T-helper 17 cell (primary cell): ENCODE measurements around the gene CCSER2. TPM values are rescaled to one million over a fixed set of nuclear protein-coding genes. Genes with fewer than 3 reads are reported as not detected.

Experiments used
- ATAC-seq: fragments of 150-1000 bp; cut with Tn5 transposase; 2 replicates; pipeline ENCODE4 v1.10.0; 2021; ENCODE audit warnings: mild to moderate bottlenecking, moderate library complexity
- DNase-seq, 3 donors: peaks; one replicate each; pipeline versions ENCODE4 v3.0.0 to v3.0.0-alpha.2; 2020 to 2021
- H3K9me3 ChIP-seq: one replicate; pipeline ENCODE4 v1.7.0; 2013; ENCODE audit warnings: low read length, mild to moderate bottlenecking; ENCODE audit not compliant: control insufficient read depth, poor library complexity, severe bottlenecking
- H3K27ac Mint-ChIP-seq: one replicate; pipeline ENCODE4 v1.8.0; 2022; ENCODE audit warnings: mild to moderate bottlenecking, moderate library complexity, mixed read lengths
- H3K27me3 Mint-ChIP-seq: one replicate; pipeline ENCODE4 v1.8.0; 2022; ENCODE audit warnings: mixed read lengths
- H3K36me3 Mint-ChIP-seq: one replicate; pipeline ENCODE4 v1.8.0; 2022; ENCODE audit warnings: low read depth, mixed read lengths
- H3K4me1 Mint-ChIP-seq: one replicate; pipeline ENCODE4 v1.8.0; 2022; ENCODE audit warnings: mild to moderate bottlenecking, mixed read lengths
- H3K4me3 Mint-ChIP-seq: one replicate; pipeline ENCODE4 v1.8.0; 2022; ENCODE audit warnings: mild to moderate bottlenecking, moderate library complexity, mixed read lengths
- total RNA-seq, 4 donors: library from RNA in 2 of 4; stranded (reverse) in 2 of 4; gene quantifications; one replicate each; pipeline ENCODE4 v1.2.3 and lab custom pipeline; 2022 to 2026

The CCSER2 gene
- total RNA-seq, 2 donors from 2014 or later, result 137 to 138 TPM

DNA sequence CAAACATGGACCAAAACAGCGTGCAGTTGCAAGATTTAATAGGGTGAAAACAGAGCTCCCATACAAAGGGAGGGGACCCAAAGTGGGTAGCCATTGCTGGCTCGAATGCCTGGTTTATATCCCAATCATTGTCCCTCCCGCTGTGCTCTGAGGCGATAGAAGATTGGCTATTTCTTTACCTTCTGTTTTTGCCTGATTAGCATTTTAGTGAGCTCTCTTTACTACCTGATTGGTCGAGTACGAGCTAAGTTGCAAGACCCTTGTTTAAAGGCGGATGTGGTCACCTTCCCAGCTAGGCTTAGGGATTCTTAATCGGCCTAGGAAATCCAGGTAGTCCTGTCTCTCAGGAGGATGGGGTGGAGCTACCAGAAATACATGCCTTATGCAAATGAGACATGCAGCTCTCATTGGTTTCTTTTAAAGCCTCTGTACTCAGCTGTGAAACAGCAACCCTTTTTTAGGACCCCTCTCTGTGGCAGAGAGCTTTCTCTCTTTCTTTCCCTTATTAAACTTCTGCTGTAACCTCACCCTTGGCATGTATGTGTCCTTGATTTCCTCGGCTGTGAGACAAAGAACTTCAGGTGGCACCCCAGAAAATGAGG lies 202.4 kb downstream of the CCSER2 start:
- Mint-ChIP-seq H3K4me3 (no peak overlapping the region), H3K4me1 (no peaks in the 10 kb centered on the region), H3K27me3 (peaks cover 12% of the 10 kb centered on the region), H3K36me3 (no peaks in the 10 kb centered on the region), H3K27ac (no peak overlapping the region)
- H3K9me3 ChIP-seq, result no peaks in the 10 kb centered on the region
- DNase-seq, result no peak
- no peak for ATAC-seq

- no peak for ATAC-seq
- H3K4me3 Mint-ChIP-seq, result no peak overlapping the region
Measured at GRCh38 chr10:84531396-84531795, 203.0 kb downstream of the CCSER2 start.

GRCh38 chr10:84534168-84534567 lies 205.8 kb downstream of the CCSER2 start:
- ATAC-seq (no peak), DNase-seq (no peak)
- peaks cover 3% of the 10 kb centered on the region for H3K4me1 Mint-ChIP-seq
- no peak overlapping the region for H3K4me3 Mint-ChIP-seq
- peaks cover 15% of the 10 kb centered on the region for H3K27me3 Mint-ChIP-seq
- H3K9me3 ChIP-seq, result no peaks in the 10 kb centered on the region
- no peaks in the 10 kb centered on the region for H3K36me3 Mint-ChIP-seq
- H3K27ac Mint-ChIP-seq, result no peak overlapping the region

More at GRCh38 chr10:84531396-84531795, 203.0 kb downstream of the CCSER2 start:
- H3K9me3 ChIP-seq, result no peaks in the 10 kb centered on the region
- Mint-ChIP-seq H3K4me1 (no peaks in the 10 kb centered on the region), H3K36me3 (no peaks in the 10 kb centered on the region), H3K27ac (no peak overlapping the region), H3K27me3 (peaks cover 13% of the 10 kb centered on the region)
- no peak for DNase-seq

- Mint-ChIP-seq H3K27me3 (peaks cover 37% of the 10 kb centered on the region), H3K4me3 (no peak overlapping the region), H3K27ac (no peak overlapping the region), H3K36me3 (no peaks in the 10 kb centered on the region), H3K4me1 (peaks cover 8% of the 10 kb centered on the region)
- H3K9me3 ChIP-seq, result no peaks in the 10 kb centered on the region
- DNase-seq, result no peak
- ATAC-seq, result peak; percentile 79
Measured at GRCh38 chr10:84537447-84537931, 209.1 kb downstream of the CCSER2 start.

GRCh38 chr10:84538036-84538435 lies 209.6 kb downstream of the CCSER2 start:
- H3K27ac Mint-ChIP-seq, result no peak overlapping the region
- no peak overlapping the region for H3K4me3 Mint-ChIP-seq
- H3K9me3 ChIP-seq, result no peaks in the 10 kb centered on the region
- ATAC-seq (no peak), DNase-seq (no peak)
- H3K36me3 Mint-ChIP-seq, result no peaks in the 10 kb centered on the region
- peaks cover 38% of the 10 kb centered on the region for H3K27me3 Mint-ChIP-seq
- peaks cover 8% of the 10 kb centered on the region for H3K4me1 Mint-ChIP-seq

- peaks cover 44% of the 10 kb centered on the region for H3K27me3 Mint-ChIP-seq
- H3K36me3 Mint-ChIP-seq, result no peaks in the 10 kb centered on the region
- no peak overlapping the region for H3K4me3 Mint-ChIP-seq
- peaks cover 8% of the 10 kb centered on the region for H3K4me1 Mint-ChIP-seq
- H3K27ac Mint-ChIP-seq, result no peak overlapping the region
- ATAC-seq (no peak), DNase-seq (no peak)
- H3K9me3 ChIP-seq, result no peaks in the 10 kb centered on the region
Measured at GRCh38 chr10:84539216-84539615, 210.8 kb downstream of the CCSER2 start.

DNA sequence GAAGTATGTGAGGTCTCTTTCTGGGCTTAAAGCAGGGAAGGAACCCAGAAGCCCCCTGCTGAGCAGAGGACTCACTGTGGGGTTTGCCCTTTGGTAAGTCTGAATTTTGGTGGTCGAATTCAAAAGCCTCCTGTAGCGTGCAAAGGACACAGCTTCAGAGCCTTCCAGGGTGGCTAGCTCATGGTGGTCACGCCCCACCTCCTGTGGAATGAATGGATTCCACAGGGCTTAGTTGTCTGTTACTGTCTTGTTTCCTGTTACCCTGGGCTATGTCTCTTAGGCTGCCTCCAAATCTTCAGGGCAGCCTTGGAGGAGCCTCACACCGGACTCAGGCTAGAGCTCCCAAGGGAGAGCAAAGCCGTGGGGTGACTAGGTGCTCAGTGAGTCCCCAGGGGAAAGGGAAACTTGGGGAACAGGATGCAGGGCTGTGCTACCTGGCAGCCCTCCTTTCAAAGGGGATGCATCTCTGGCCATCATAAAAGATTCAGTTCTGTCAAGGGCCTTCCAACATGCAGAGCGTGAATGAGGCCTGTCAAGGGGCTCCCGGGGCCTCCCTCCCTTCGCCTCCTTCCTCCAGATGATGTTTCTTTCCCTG lies 211.7 kb downstream of the CCSER2 start:
- ATAC-seq (peak; percentile 8), DNase-seq (no peak)
- no peaks in the 10 kb centered on the region for H3K36me3 Mint-ChIP-seq
- H3K4me3 Mint-ChIP-seq, result peak overlapping the region; percentile 85
- no peaks in the 10 kb centered on the region for H3K9me3 ChIP-seq
- H3K27ac Mint-ChIP-seq, result no peak overlapping the region
- H3K4me1 Mint-ChIP-seq, result peaks cover 8% of the 10 kb centered on the region
- H3K27me3 Mint-ChIP-seq, result peaks cover 47% of the 10 kb centered on the region

GRCh38 chr10:84540617-84541288 lies 212.4 kb downstream of the CCSER2 start:
- DNase-seq, result peak; percentile 45 to 57 (median 46)
- Mint-ChIP-seq H3K4me1 (peaks cover 8% of the 10 kb centered on the region), H3K27ac (no peak overlapping the region), H3K27me3 (peaks cover 42% of the 10 kb centered on the region), H3K4me3 (peak overlapping the region; percentile 85), H3K36me3 (no peaks in the 10 kb centered on the region)
- H3K9me3 ChIP-seq, result no peaks in the 10 kb centered on the region
- ATAC-seq, result peak; percentile 87

DNA sequence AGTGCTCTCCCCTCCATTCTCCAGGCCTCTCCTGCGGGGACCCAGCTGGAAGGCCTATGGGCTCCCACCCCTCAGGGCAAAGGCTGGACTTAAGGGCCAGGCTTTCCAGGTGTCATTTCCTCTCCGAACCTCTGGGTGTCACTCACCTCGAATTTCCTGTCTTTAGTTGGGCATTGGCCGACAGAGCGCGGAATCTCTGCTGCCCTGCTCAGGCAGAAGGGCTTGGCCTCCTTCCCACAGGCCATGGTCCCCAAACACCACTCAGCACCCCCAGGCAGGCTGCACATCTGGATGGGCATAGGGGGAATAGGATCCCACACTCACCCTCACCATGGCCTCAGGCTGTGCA lies 212.9 kb downstream of the CCSER2 start:
- Mint-ChIP-seq H3K27me3 (peaks cover 40% of the 10 kb centered on the region), H3K36me3 (no peaks in the 10 kb centered on the region), H3K4me3 (peak overlapping the region; percentile 85), H3K27ac (no peak overlapping the region), H3K4me1 (peaks cover 8% of the 10 kb centered on the region)
- no peak for ATAC-seq
- no peak for DNase-seq
- no peaks in the 10 kb centered on the region for H3K9me3 ChIP-seq

- H3K36me3 Mint-ChIP-seq, result no peaks in the 10 kb centered on the region
- no peak for DNase-seq
- peaks cover 5% of the 10 kb centered on the region for H3K4me1 Mint-ChIP-seq
- H3K9me3 ChIP-seq, result no peaks in the 10 kb centered on the region
- no peak for ATAC-seq
- no peak overlapping the region for H3K4me3 Mint-ChIP-seq
- peaks cover 40% of the 10 kb centered on the region for H3K27me3 Mint-ChIP-seq
- H3K27ac Mint-ChIP-seq, result no peak overlapping the region
Measured at GRCh38 chr10:84542522-84543490, 214.4 kb downstream of the CCSER2 start.

GRCh38 chr10:84543948-84544347 lies 215.6 kb downstream of the CCSER2 start:
- H3K27ac Mint-ChIP-seq, result no peak overlapping the region
- H3K36me3 Mint-ChIP-seq, result no peaks in the 10 kb centered on the region
- peaks cover 7% of the 10 kb centered on the region for H3K4me1 Mint-ChIP-seq
- no peak overlapping the region for H3K4me3 Mint-ChIP-seq
- peaks cover 40% of the 10 kb centered on the region for H3K27me3 Mint-ChIP-seq
- H3K9me3 ChIP-seq, result no peaks in the 10 kb centered on the region
- no peak for ATAC-seq
- no peak for DNase-seq

DNA sequence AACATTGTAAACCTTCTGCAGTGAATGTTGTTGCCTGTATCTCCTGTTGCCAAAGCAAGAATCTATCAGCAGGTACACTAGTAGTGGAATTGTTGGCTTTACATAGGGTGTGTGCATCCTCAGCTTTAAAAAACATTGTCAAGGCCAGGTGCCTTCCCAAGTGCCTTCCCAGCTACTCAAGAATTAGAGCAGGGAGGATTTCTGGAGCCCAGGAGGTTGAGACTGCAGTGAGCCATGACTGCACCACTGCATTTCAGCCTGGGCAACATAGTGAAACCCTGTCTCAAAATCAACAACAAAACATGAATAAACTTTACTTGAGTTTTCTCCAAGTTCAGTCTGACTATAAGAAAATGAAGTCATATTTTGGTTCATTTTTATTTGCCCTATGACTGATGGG lies 217.3 kb downstream of the CCSER2 start:
- no peak overlapping the region for H3K27ac Mint-ChIP-seq
- H3K27me3 Mint-ChIP-seq, result peaks cover 40% of the 10 kb centered on the region
- H3K4me1 Mint-ChIP-seq, result peaks cover 7% of the 10 kb centered on the region

GRCh38 chr10:84546609-84547008 lies 218.2 kb downstream of the CCSER2 start:
- H3K9me3 ChIP-seq, result no peaks in the 10 kb centered on the region
- Mint-ChIP-seq H3K27me3 (peaks cover 42% of the 10 kb centered on the region), H3K36me3 (no peaks in the 10 kb centered on the region), H3K4me1 (peaks cover 2% of the 10 kb centered on the region), H3K27ac (no peak overlapping the region), H3K4me3 (no peak overlapping the region)
- no peak for ATAC-seq
- no peak for DNase-seq

More for the DNA sequence above, 217.3 kb downstream of the CCSER2 start:
- DNase-seq, result no peak
- H3K9me3 ChIP-seq, result no peaks in the 10 kb centered on the region
- H3K4me3 Mint-ChIP-seq, result no peak overlapping the region
- ATAC-seq, result no peak
- H3K36me3 Mint-ChIP-seq, result no peaks in the 10 kb centered on the region
